ENCODE data around the gene PRAMEF12. TPM values are rescaled to one million over a fixed set of nuclear protein-coding genes. Genes with fewer than 3 reads are reported as not detected.
"Not testable (repeated sequence)": the region's sequence is repeated elsewhere in the genome, so short reads cannot be mapped to it uniquely, and the experiment has no call there.

The PRAMEF12 gene
- total RNA-seq, 1 experiment from 2014 or later = not detected

- in situ Hi-C loops (cut with HindIII; ENCODE audit: low pct_unique_long_range_greater_than_20kb, low sequenced_read_pairs) = no loop called here
- no peak for DNase-seq (ENCODE audit: low read depth, low spot score)
Observed at GRCh38 chr1:12810691-12811408, 37.3 kb downstream of the PRAMEF12 start.

GRCh38 chr1:12811409-12811784, 37.9 kb downstream of the PRAMEF12 start:
- in situ Hi-C loops (cut with HindIII; ENCODE audit: low pct_unique_long_range_greater_than_20kb, low sequenced_read_pairs) = no loop called here

GRCh38 chr1:12819061-12819460, 45.5 kb downstream of the PRAMEF12 start:
- DNase-seq (ENCODE audit: low read depth, low spot score); in situ Hi-C loops (cut with HindIII; ENCODE audit: low pct_unique_long_range_greater_than_20kb, low sequenced_read_pairs): not testable (repeated sequence)

More at GRCh38 chr1:12811409-12811784, 37.9 kb downstream of the PRAMEF12 start:
- DNase-seq (ENCODE audit: low read depth, low spot score) = no peak

Other genes with a start within 250 kb of the PRAMEF12 start
- not detected in 2 replicates for gene DHRS3, start 155.5 kb upstream of the PRAMEF12 start, total RNA-seq (2014; rRNA removed; shearing (Covaris generic))
- not detected in 2 replicates for gene AADACL4, start 129.7 kb upstream of the PRAMEF12 start, total RNA-seq (2014; rRNA removed; shearing (Covaris generic))
- gene AADACL3, start 57.6 kb upstream of the PRAMEF12 start, total RNA-seq (2014; rRNA removed; shearing (Covaris generic)) = not detected in 2 replicates
- gene CFAP107, start 27.5 kb upstream of the PRAMEF12 start, total RNA-seq (2014; rRNA removed; shearing (Covaris generic)) = not detected in 2 replicates
- gene PRAMEF1, start 17.7 kb downstream of the PRAMEF12 start, total RNA-seq (2014; rRNA removed; shearing (Covaris generic)) = not detected in 2 replicates
- gene PRAMEF11, start 57.7 kb downstream of the PRAMEF12 start, total RNA-seq (2014; rRNA removed; shearing (Covaris generic)) = not detected in 2 replicates
- not detected in 2 replicates for gene HNRNPCL1, start 75.0 kb downstream of the PRAMEF12 start, total RNA-seq (2014; rRNA removed; shearing (Covaris generic))
- gene PRAMEF2, start 83.3 kb downstream of the PRAMEF12 start, total RNA-seq (2014; rRNA removed; shearing (Covaris generic)) = not detected in 2 replicates
- not detected in 2 replicates for gene PRAMEF4, start 112.5 kb downstream of the PRAMEF12 start, total RNA-seq (2014; rRNA removed; shearing (Covaris generic))
- not detected in 2 replicates for gene PRAMEF10, start 124.5 kb downstream of the PRAMEF12 start, total RNA-seq (2014; rRNA removed; shearing (Covaris generic))
- gene PRAMEF7, start 142.9 kb downstream of the PRAMEF12 start, total RNA-seq (2014; rRNA removed; shearing (Covaris generic)) = not detected in 2 replicates
- gene PRAMEF6, start 173.8 kb downstream of the PRAMEF12 start, total RNA-seq (2014; rRNA removed; shearing (Covaris generic)) = not detected in 2 replicates

Data from SK-MEL-5 (cell line).